SJSA1 (cell line): Measurements from ENCODE around the gene FAM171A1. TPM values are rescaled to one million over a fixed set of nuclear protein-coding genes. Genes with fewer than 3 reads are reported as not detected.
A peak's percentile ranks its signal among the peaks of the same experiment; 100 is the strongest.

Experiments
- DNase-seq, 2 experiments: peaks; one replicate each; pipeline ENCODE4 v3.0.0-alpha.2; 2015 to 2020; ENCODE audit warnings: low spot score in 2 of 2, low read depth in 1 of 2
- H3K27ac ChIP-seq: fragments of 250-450 bp; sonication (Bioruptor Pico); 2 replicates; pipeline ENCODE4 v1.5.1; 2020; ENCODE audit warnings: mild to moderate bottlenecking, moderate library complexity
- H3K27me3 ChIP-seq: fragments of 250-450 bp; sonication (Bioruptor Pico); replicated peaks from 2 replicates; pipeline ENCODE4 v1.5.1; 2020; ENCODE audit warnings: mild to moderate bottlenecking, moderate library complexity
- H3K36me3 ChIP-seq: fragments of 250-450 bp; sonication (Bioruptor Pico); 2 replicates; pipeline ENCODE4 v1.5.1; 2020; ENCODE audit warnings: mild to moderate bottlenecking
- H3K4me1 ChIP-seq: fragments of 250-450 bp; sonication (Bioruptor Pico); replicated peaks from 2 replicates; pipeline ENCODE4 v1.6.1; 2021; ENCODE audit warnings: mild to moderate bottlenecking
- H3K4me3 ChIP-seq: fragments of 250-450 bp; sonication (Bioruptor Pico); 2 replicates; pipeline ENCODE4 v1.5.1; 2020; ENCODE audit warnings: mild to moderate bottlenecking
- H3K9me3 ChIP-seq: fragments of 250-450 bp; sonication (Bioruptor Pico); replicated peaks from 2 replicates; pipeline ENCODE4 v1.5.1; 2020; ENCODE audit warnings: mild to moderate bottlenecking
- total RNA-seq: library from RNA; depleted of rRNA; stranded (reverse); fragments of >200 nt; shearing (Covaris generic); gene quantifications from 2 replicates; pipeline ENCODE4 v1.2.3, GENCODE V29; 2014; rRNA removed

FAM171A1 gene
- total RNA-seq, 1 experiment from 2014 or later: 60.3 TPM

GRCh38 chr10:15169555-15170401, 201.3 kb downstream of the FAM171A1 start:
- no peak for DNase-seq
- Histone ChIP-seq H3K4me1 (peaks cover 21% of the 10 kb centered on the region), H3K9me3 (no peaks in the 10 kb centered on the region), H3K4me3 (no peak overlapping the region), H3K27ac (no peak overlapping the region), H3K36me3 (peaks cover 2% of the 10 kb centered on the region; the same call in 1 of the 2 replicates), H3K27me3 (no peaks in the 10 kb centered on the region)

DNA sequence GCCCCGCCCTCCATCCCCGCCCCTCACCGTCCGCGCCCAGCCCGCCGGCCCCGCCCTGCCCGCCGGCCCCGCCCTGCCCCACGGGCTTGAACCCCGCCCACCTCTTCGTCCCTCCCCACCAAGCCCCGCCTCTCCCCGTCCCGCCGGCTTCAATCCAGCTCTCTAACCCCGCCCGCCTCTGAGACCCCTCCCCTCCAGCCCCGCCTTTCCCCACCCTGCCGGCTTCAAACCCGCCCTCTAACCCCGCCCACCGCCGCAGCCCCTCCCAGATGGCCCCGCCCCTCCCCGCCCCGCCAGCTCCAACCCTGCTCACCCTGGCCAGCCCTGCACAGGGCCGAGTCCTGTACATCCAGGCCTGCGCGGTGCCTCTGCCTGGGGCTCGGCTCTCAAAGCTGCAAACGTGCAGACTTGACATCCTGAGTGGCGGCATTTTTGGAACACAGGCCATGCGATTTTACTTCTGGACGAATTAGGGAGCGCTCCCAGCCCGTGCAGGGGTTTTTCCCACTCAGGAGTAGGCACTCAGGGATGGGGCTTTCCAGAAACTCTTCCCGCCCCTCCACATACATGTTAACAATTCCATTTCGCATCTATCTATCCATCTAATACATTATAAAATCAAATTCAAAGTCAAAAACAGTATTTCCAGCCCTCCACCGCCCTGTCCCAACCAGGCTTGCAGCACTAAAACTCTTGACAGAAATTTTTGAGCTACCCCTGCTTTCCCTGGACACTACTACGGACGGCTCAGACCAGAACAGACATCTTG, 202.1 kb downstream of the FAM171A1 start:
- H3K4me3 ChIP-seq: peak overlapping the region; percentile 17; the same call in 1 of the 2 replicates
- peak; percentile 49 to 98 for DNase-seq
- H3K9me3 ChIP-seq: no peaks in the 10 kb centered on the region
- peaks cover 2% of the 10 kb centered on the region; the same call in 1 of the 2 replicates for H3K36me3 ChIP-seq
- no peaks in the 10 kb centered on the region for H3K27me3 ChIP-seq
- peaks cover 21% of the 10 kb centered on the region for H3K4me1 ChIP-seq
- no peak overlapping the region for H3K27ac ChIP-seq

GRCh38 chr10:15168291-15168785, 202.8 kb downstream of the FAM171A1 start, which contains the start of gene NMT2:
NMT2 (minus strand) TSS chr10:15168693; CDS start chr10:15168612, 81 bp downstream.
- Histone ChIP-seq H3K27me3 (no peaks in the 10 kb centered on the region), H3K4me3 (peak within 1 kb of the TSS; percentile 94), H3K27ac (peak within 1 kb of the TSS; percentile 62), H3K4me1 (peaks cover 21% of the 10 kb centered on the region), H3K36me3 (peaks cover 2% of the 10 kb centered on the region; the same call in 1 of the 2 replicates), H3K9me3 (no peaks in the 10 kb centered on the region)
- DNase-seq: peak in 1 of 2 experiments; percentile 81

GRCh38 chr10:15167411-15168290, 203.4 kb downstream of the FAM171A1 start:
- H3K4me1 ChIP-seq: peaks cover 21% of the 10 kb centered on the region
- peaks cover 2% of the 10 kb centered on the region; the same call in 1 of the 2 replicates for H3K36me3 ChIP-seq
- no peaks in the 10 kb centered on the region for H3K27me3 ChIP-seq
- peak overlapping the region; percentile 94 for H3K4me3 ChIP-seq
- peak overlapping the region; percentile 62 for H3K27ac ChIP-seq
- peak; percentile 72 to 73 for DNase-seq
- H3K9me3 ChIP-seq: no peaks in the 10 kb centered on the region

DNA sequence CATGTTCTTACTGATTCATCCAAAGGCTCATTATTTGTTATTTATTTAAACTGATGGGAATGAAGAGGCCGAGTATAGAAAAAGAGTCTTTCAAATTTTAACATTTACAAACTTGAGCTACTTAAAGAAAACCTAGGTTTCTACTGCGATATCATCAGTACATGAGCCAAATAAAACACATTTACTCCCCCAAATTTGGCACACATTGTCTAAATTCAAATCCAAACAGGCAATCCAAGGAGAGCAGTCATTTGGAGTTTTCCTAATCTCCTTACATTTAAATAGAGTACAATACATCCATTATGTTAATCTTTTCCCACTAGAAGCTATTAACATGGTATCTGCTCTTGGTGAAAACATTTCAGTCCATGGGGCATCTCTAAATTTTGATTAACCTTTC, 204.8 kb downstream of the FAM171A1 start:
- no peaks in the 10 kb centered on the region for H3K27me3 ChIP-seq
- peak overlapping the region; percentile 94; the same call in 1 of the 2 replicates for H3K4me3 ChIP-seq
- no peak overlapping the region for H3K27ac ChIP-seq
- no peaks in the 10 kb centered on the region for H3K9me3 ChIP-seq
- peaks cover 2% of the 10 kb centered on the region; the same call in 1 of the 2 replicates for H3K36me3 ChIP-seq
- DNase-seq: no peak
- H3K4me1 ChIP-seq: peaks cover 21% of the 10 kb centered on the region

DNA sequence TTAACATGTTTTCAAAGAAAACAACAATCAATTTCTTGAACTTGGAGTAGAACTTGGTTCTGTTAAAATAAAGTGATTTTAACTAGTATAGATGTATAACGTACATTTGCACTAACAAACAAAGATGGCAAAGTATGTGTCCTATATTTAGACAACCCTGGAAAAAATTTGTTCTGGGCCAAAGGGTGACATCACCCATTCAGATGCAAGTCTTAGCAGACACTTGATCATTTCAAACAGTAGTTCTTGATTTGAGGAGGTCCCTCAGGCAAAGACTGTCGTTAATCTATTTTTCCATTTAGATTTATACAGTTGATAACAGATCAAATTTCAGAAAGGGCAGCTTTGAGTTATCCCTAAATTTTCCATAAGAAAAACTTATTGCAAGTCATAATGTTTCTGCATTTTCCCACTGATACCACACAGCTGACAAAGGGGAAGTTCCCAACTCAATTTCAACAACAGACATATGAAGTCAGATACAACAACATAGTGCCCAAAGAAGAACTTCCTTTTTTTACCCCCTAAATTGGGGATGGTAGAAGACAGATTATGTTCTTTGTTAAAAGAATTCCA, 207.7 kb downstream of the FAM171A1 start:
- Histone ChIP-seq H3K27me3 (no peaks in the 10 kb centered on the region), H3K4me3 (no peak overlapping the region), H3K36me3 (peaks cover 2% of the 10 kb centered on the region), H3K27ac (no peak overlapping the region), H3K9me3 (no peaks in the 10 kb centered on the region), H3K4me1 (peaks cover 12% of the 10 kb centered on the region)
- DNase-seq: no peak

Other genes starting within 250 kb of the FAM171A1 start
- gene NMT2, start 202.6 kb downstream of the FAM171A1 start, total RNA-seq: 53.7 and 80.6 TPM in 2 replicates